Measurements from ENCODE around the gene CUX1. TPM values are rescaled to one million over a fixed set of nuclear protein-coding genes. Genes with fewer than 3 reads are reported as not detected.
"Not testable (repeated sequence)": the region's sequence is repeated elsewhere in the genome, so short reads cannot be mapped to it uniquely, and the experiment has no call there.

The CUX1 gene
- total RNA-seq, 4 donors from 2014 or later: 40.8 to 62.1 (median 43.8) TPM

- no peak overlapping the region for H3K4me3 ChIP-seq (ENCODE audit: low read depth, poor library complexity, severe bottlenecking)
- no peak for TF ChIP-seq CTCF (IDR thresholded peaks at IDR 0.05)
- no peak for TF ChIP-seq POLR2A (IDR thresholded peaks at IDR 0.05)
- intact Hi-C loops (cut with DNase I; ENCODE audit: low total_unique reads): no loop called here
- no peak for DNase-seq (ENCODE audit: low spot score in 2 of 2)
- WGBS, 2 donors: 92 to 97% methylated on average over 18 of the region's 18 CpGs
Measured at GRCh38 chr7:102178410-102178809, 361.0 kb downstream of the CUX1 start.

GRCh38 chr7:102180727-102181126 is 363.3 kb downstream of the CUX1 start:
- TF ChIP-seq CTCF (IDR thresholded peaks at IDR 0.05) (no peak), POLR2A (IDR thresholded peaks at IDR 0.05) (no peak)
- no peak overlapping the region for H3K4me3 ChIP-seq (ENCODE audit: low read depth, poor library complexity, severe bottlenecking)
- intact Hi-C loops (cut with DNase I; ENCODE audit: low total_unique reads): no loop called here
- 95 to 97% methylated on average over 10 of the region's 10 CpGs for WGBS, 2 donors
- no peak for DNase-seq (ENCODE audit: low spot score in 2 of 2)

- WGBS, 2 donors: 92% methylated on average over 8 of the region's 8 CpGs
- no peak for DNase-seq (ENCODE audit: low spot score in 2 of 2)
- intact Hi-C loops (cut with DNase I; ENCODE audit: low total_unique reads): no loop called here
- TF ChIP-seq POLR2A (IDR thresholded peaks at IDR 0.05) (no peak), CTCF (IDR thresholded peaks at IDR 0.05) (no peak)
- H3K4me3 ChIP-seq (ENCODE audit: low read depth, poor library complexity, severe bottlenecking): no peak overlapping the region
Measured at GRCh38 chr7:102181517-102181916, 364.1 kb downstream of the CUX1 start.

GRCh38 chr7:102182016-102182415 is 364.6 kb downstream of the CUX1 start:
- intact Hi-C loops (cut with DNase I; ENCODE audit: low total_unique reads): no loop called here
- 78 to 85% methylated on average over 3 of the region's 3 CpGs for WGBS, 2 donors

GRCh38 chr7:102183848-102184247 is 366.4 kb downstream of the CUX1 start:
- DNase-seq (ENCODE audit: low spot score in 2 of 2); intact Hi-C loops (cut with DNase I; ENCODE audit: low total_unique reads); H3K4me3 ChIP-seq (ENCODE audit: low read depth, poor library complexity, severe bottlenecking): not testable (repeated sequence)
- 96 to 99% methylated on average over 7 of the region's 7 CpGs for WGBS, 2 donors

More at GRCh38 chr7:102182016-102182415, 364.6 kb downstream of the CUX1 start:
- no peak for DNase-seq (ENCODE audit: low spot score in 2 of 2)
- TF ChIP-seq POLR2A (IDR thresholded peaks at IDR 0.05) (no peak), CTCF (IDR thresholded peaks at IDR 0.05) (no peak)
- H3K4me3 ChIP-seq (ENCODE audit: low read depth, poor library complexity, severe bottlenecking): no peak overlapping the region

GRCh38 chr7:102184303-102184702 is 366.9 kb downstream of the CUX1 start:
- intact Hi-C loops (cut with DNase I; ENCODE audit: low total_unique reads): no loop called here
- no peak for TF ChIP-seq POLR2A (IDR thresholded peaks at IDR 0.05)
- H3K4me3 ChIP-seq (ENCODE audit: low read depth, poor library complexity, severe bottlenecking): no peak overlapping the region
- WGBS, 2 donors: 98% methylated on average over 4 of the region's 4 CpGs
- no peak for DNase-seq (ENCODE audit: low spot score in 2 of 2)

GRCh38 chr7:102185796-102186195 is 368.4 kb downstream of the CUX1 start:
- TF ChIP-seq POLR2A (IDR thresholded peaks at IDR 0.05): no peak
- no peak for TF ChIP-seq CTCF (IDR thresholded peaks at IDR 0.05)
- intact Hi-C loops (cut with DNase I; ENCODE audit: low total_unique reads): no loop called here
- no peak for DNase-seq (ENCODE audit: low spot score in 2 of 2)
- WGBS, 2 donors: 95 to 98% methylated on average over 16 of the region's 16 CpGs
- no peak overlapping the region for H3K4me3 ChIP-seq (ENCODE audit: low read depth, poor library complexity, severe bottlenecking)

Data from lower leg skin (tissue), 4 donors.